CD4-positive, alpha-beta T cell treated with Interleukin-1 beta for 1 hour (primary cell): ENCODE measurements around the gene SCN9A.
A peak's percentile ranks its signal among the peaks of the same experiment; 100 is the strongest.
"Not testable (repeated sequence)": the region's sequence is repeated elsewhere in the genome, so short reads cannot be mapped to it uniquely, and the experiment has no call there.

Experiments
- DNase-seq, 2 donors: peaks; one replicate each; pipeline ENCODE4 v3.0.0-alpha.2; 2020 to 2022

Gene SCN9A

GRCh38 chr2:166375736-166376487, at the start of gene SCN9A:
SCN9A (minus strand) TSS chr2:166375944; CDS start chr2:166311756, 64,188 bp downstream.
- DNase-seq, result peak in 1 of 2 donors; percentile 16

- no peak for DNase-seq
These were observed 49.1 kb upstream of the SCN9A start for GRCh38 chr2:166424841-166425240.

DNA sequence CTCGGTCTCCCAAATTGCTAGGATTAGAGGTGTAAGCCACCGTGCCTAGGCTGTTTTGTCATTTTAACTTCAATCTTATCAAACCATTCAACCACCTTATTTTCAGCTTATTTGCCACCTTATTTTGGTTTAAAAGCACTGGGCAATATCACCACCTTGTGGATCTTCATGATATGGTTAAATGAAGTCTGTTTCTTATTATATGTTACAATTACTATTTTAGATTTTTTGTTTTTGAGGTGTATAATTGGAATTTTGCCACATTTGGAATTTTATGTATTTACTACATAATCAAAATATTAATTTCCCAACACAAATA, 43.8 kb upstream of the SCN9A start:
- DNase-seq, result no peak

GRCh38 chr2:166418853-166419615, 43.3 kb upstream of the SCN9A start:
- no peak for DNase-seq

DNA sequence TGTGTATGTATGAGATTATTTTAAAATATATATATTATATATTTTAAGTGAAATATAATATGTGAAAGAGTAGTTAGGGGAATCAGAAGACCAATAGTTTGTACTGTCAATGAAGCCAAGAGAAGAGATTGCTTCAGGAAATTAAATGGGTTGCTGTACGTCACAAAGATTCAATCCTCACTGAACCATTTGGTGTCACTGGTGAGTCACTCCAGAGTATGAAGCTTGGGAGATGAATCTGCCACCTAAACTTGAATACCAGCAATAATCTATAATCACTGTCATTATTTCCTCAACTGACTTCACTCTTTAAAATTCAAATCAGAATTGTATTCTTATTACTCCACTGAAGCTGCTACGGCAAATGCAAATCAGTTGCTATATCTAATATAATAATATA, 41.9 kb upstream of the SCN9A start:
- DNase-seq, result no peak

- no peak for DNase-seq
These were observed 37.5 kb upstream of the SCN9A start for GRCh38 chr2:166413255-166413654.

DNA sequence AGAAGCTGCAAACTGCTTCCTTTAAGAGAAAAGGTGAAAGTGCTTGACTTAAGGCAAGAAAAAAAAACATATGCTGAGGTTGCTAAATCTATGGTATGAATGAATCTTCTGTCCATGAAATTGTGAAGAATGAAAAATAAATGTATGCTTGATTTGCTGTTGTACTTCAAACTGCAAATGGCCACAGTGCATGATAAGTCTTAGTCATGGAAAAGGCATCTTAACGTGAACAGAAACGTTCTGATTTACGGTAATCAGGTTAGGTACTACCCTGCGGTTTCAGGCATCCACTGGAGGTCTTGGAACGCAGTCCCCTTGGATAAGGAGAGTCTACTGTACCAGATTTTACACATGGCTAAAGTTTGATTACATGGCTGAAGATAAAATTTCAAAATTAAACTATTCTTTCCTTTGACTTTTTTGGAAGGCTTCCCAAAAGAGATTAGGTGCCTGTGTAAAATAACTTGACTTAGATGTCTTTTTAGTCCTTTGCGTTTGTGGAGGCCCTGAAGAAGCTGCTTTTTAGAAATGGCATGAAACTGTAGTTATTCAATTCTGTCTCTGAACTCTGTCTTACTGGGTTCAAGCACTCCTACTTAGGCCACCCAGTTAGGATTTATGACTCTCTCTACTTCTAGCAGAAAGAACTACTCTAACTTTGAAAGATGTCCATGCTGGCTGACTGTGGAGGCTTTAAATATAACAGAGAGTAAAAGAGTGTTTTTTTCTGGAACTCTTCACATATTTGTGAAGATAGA, 35.9 kb upstream of the SCN9A start:
- DNase-seq, result no peak

- no peak for DNase-seq
These were observed 35.2 kb upstream of the SCN9A start for GRCh38 chr2:166410828-166411472.

DNA sequence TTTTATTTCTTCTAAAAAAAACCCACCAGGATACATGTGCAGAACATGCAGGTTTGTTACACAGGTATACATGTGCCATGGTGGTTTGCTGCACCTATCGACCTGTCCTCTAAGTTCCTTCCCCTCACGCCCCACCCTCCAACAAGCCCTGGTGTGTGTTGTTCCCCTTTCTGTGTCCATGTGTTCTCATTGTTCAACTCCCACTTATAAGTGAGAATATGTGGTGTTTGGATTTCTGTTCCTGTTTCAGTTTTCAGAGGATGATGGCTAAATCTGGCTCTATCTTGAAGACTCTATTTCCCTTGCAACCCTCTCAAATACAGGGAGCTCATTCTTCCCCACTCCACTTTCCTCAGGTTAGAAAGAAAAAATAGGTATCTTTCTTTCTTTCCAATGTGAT, 32.0 kb upstream of the SCN9A start:
- DNase-seq, result not testable (repeated sequence)

GRCh38 chr2:166406374-166406773, 30.6 kb upstream of the SCN9A start:
- no peak for DNase-seq

DNA sequence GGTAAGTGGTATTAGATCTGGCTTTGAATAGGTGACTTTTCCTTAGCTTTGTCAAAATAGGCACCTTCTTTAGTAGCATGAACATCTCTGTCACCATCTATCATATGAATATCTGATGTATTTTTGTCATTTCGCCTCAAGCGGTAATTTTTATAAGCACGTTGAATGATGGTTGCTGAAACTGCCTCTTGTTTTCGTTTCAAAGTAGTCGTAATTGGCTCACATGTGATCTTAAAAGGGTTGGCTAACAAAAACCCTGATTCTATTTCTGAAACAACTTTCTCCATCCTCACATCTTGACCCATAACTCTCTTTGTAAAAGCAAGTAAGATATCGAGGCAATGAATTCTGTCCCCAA, 29.8 kb upstream of the SCN9A start:
- DNase-seq, result no peak

- no peak for DNase-seq
These were observed 29.3 kb upstream of the SCN9A start for GRCh38 chr2:166404831-166405568.

DNA sequence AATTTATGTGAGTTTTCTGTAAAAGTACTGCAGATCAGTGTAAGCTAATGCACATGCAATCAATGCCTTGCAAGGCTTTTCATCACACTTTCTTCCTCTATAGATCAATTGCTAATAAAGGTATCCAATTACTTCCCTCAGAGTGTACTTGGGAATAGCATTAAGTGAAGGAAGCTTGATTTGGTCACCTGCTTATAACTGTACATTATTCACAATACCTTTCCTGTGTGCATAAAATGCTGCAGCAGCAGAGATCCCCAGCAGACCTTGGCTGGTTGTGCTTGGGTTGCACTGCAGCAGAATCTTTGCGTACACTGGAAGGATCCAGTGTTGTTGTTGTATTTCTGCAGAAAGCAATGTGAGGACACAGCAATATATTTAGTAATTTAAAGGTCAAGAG, 18.5 kb upstream of the SCN9A start:
- no peak for DNase-seq

DNA sequence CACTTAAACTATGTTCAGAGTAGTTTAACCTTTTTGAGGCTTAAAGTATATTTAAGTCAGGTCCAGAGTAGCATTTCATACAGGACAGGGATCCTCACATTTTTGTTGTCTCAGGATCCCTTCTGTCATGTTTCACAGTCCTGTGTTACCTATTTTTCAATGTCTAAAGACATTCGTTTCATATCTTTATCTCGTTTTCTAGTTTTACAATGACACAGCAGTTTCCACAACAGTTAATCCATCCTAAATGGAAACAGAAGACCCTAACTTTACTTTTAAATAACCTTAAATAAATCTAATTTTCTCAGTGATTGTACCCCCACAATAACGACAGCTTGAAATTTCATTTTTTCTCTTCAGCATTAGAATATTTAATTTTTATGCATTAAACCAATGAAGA, 17.3 kb upstream of the SCN9A start:
- DNase-seq, result no peak

GRCh38 chr2:166388481-166389070, 12.8 kb upstream of the SCN9A start:
- DNase-seq, result no peak

GRCh38 chr2:166385313-166385712, 9.6 kb upstream of the SCN9A start:
- DNase-seq, result no peak

- no peak for DNase-seq
These were observed 9.0 kb upstream of the SCN9A start for GRCh38 chr2:166384774-166385173.

- no peak for DNase-seq
These were observed 6.7 kb upstream of the SCN9A start for GRCh38 chr2:166382448-166382847.

GRCh38 chr2:166380615-166381014, 4.9 kb upstream of the SCN9A start:
- DNase-seq, result no peak

DNA sequence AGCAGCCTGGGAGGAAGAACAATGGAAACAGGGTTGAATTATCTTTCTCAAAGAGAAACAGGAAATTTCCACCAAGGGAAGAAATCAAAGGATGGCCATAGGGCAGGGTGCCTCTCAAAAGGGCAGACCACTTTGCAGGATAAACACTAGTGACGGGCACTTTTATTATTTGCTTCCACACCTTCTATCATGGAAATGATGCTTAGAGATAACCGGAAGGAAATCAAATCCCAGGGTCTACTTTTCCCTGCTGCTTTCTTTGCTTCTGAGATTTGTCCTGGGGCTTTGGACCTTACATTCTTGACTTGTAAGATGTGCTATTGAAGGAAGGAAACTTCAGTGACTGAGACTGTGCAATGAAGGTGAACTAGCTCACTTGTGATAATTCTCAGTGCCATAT, 1.1 kb upstream of the SCN9A start:
- no peak for DNase-seq

DNA sequence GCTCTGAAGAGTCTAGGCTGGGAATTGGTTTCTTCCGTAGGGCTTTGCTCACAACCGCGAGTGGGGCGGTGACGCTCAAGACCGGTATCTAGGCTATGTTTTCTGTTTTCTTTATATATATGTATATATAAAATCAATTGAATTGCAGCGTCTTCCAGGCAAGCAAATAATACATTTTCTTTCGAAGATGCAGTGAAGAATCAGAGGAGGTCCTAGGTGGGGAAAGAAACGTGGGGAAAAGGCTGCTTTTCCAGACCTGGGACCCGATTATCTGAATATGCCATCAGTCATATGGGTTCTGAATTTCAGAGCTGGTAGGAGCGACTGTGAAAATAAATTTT, 714 bp upstream of the SCN9A start:
- no peak for DNase-seq

GRCh38 chr2:166375195-166375735, 479 bp downstream of the SCN9A start:
- DNase-seq, result no peak
